ENCODE data around the gene RUNX2. TPM values are rescaled to one million over a fixed set of nuclear protein-coding genes. Genes with fewer than 3 reads are reported as not detected.
A peak's percentile ranks its signal among the peaks of the same experiment; 100 is the strongest.

RUNX2 gene
- total and polyA plus RNA-seq, 2 experiments from 2014 or later, result 0.66 to 1.7 TPM

DNA sequence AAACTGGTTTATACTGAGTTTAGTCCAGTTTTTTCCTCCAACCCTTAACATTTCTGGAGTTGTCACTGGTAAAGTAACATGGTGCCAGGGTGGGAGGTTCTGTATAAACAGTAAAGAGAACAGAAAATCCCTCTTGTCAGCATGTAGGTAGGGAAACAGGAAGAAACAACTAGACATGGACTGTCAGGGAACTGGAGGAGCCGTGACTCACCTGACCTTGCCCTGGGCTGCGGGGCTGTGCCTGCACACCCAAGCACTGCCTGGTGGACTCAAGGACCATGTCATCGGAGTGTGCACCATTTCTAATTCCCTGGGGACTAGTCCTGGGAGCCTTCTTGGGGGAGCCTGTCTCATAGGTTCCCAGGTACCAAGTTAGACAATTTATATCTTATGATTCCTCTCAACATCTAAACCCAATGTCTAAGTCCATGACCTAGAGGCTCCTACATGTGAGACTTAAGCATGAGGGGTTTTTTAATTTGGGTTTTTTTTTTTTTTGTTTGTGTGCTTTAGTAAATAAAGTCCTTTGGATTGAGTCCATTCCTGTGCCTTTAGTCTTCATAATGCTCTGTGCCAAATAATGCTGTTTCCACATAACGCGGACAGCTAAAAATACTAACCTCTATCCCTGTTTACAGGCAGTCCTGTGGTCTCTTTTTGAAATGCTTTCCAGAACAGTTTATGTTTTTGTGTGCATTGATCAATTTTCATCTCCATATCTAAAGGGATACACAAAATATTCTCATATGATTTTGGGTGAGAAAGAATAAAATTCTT lies 186.5 kb downstream of the RUNX2 start:
- no peaks in the 10 kb centered on the region for H3K9me2 ChIP-seq (ENCODE audit: insufficient read depth)
- H3K27me3 ChIP-seq (ENCODE audit: insufficient read depth), result no peaks in the 10 kb centered on the region
- Mint-ChIP-seq H3K27ac (no peak overlapping the region), H3K36me3 (ENCODE audit: low read depth) (no peaks in the 10 kb centered on the region), H3K4me1 (peaks cover 47% of the 10 kb centered on the region), H3K9me3 (no peaks in the 10 kb centered on the region), H3K4me3 (no peak overlapping the region), H3K27me3 (ENCODE audit: insufficient read depth, low read depth, poor library complexity) (peaks cover 3% of the 10 kb centered on the region)
- no peak overlapping the region for H3K4me3 ChIP-seq
- no peaks in the 10 kb centered on the region for H3K36me3 ChIP-seq (ENCODE audit: insufficient read depth)
- H2AFZ ChIP-seq, result no peak overlapping the region
- H3K79me2 ChIP-seq (replicated peaks; ENCODE audit: insufficient read depth), result no peaks in the 10 kb centered on the region
- peak; percentile 45 for ATAC-seq
- DNase-seq (ENCODE audit: low spot score), result no peak
- peaks cover 38% of the 10 kb centered on the region for H3K4me1 ChIP-seq (ENCODE audit: insufficient read depth)
- H3K27ac ChIP-seq (ENCODE audit: low read depth), result no peak overlapping the region
- TF ChIP-seq ZNF114 (CRISPR knock-in tag; IDR thresholded peaks at IDR 0.05) (no peak), EZH2phosphoT487 (IDR thresholded peaks at IDR 0.05; ENCODE audit: unreplicated experiment) (no peak), CTCF (conservative IDR thresholded peaks at IDR 0.05; ENCODE audit: low read depth in 2 of 2) (no peak), CREB1 (CRISPR knock-in tag; IDR thresholded peaks at IDR 0.05; ENCODE audit: low read depth) (no peak), NANOG (IDR thresholded peaks at IDR 0.05; ENCODE audit: borderline replicate concordance) (no peak), EZH2 (IDR thresholded peaks at IDR 0.05; ENCODE audit: low read depth, unreplicated experiment) (no peak), ZNF462 (CRISPR knock-in tag; IDR thresholded peaks at IDR 0.05) (no peak), JUNB (IDR thresholded peaks at IDR 0.05; ENCODE audit: unreplicated experiment) (no peak), ZNF331 (CRISPR knock-in tag; IDR thresholded peaks at IDR 0.05; ENCODE audit: low read depth) (no peak), STAT1 (IDR thresholded peaks at IDR 0.05; ENCODE audit: unreplicated experiment) (no peak), POLR2AphosphoS5 (IDR thresholded peaks at IDR 0.05; ENCODE audit: low read depth) (no peak)
- TF ChIP-seq, protein P1, sequence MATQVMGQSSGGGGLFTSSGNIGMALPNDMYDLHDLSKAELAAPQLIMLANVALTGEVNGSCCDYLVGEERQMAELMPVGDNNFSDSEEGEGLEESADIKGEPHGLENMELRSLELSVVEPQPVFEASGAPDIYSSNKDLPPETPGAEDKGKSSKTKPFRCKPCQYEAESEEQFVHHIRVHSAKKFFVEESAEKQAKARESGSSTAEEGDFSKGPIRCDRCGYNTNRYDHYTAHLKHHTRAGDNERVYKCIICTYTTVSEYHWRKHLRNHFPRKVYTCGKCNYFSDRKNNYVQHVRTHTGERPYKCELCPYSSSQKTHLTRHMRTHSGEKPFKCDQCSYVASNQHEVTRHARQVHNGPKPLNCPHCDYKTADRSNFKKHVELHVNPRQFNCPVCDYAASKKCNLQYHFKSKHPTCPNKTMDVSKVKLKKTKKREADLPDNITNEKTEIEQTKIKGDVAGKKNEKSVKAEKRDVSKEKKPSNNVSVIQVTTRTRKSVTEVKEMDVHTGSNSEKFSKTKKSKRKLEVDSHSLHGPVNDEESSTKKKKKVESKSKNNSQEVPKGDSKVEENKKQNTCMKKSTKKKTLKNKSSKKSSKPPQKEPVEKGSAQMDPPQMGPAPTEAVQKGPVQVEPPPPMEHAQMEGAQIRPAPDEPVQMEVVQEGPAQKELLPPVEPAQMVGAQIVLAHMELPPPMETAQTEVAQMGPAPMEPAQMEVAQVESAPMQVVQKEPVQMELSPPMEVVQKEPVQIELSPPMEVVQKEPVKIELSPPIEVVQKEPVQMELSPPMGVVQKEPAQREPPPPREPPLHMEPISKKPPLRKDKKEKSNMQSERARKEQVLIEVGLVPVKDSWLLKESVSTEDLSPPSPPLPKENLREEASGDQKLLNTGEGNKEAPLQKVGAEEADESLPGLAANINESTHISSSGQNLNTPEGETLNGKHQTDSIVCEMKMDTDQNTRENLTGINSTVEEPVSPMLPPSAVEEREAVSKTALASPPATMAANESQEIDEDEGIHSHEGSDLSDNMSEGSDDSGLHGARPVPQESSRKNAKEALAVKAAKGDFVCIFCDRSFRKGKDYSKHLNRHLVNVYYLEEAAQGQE (IDR thresholded peaks at IDR 0.05; ENCODE audit: unreplicated experiment), result no peak
- no peaks in the 10 kb centered on the region for H4K20me1 ChIP-seq (replicated peaks; ENCODE audit: insufficient read depth)
- no peaks in the 10 kb centered on the region for H3F3A ChIP-seq (replicated peaks; ENCODE audit: low read depth)
- H3K4me2 ChIP-seq, result peak overlapping the region; percentile 20; the same call in 1 of the 2 replicates
